ENCODE data around the gene ANTXR1. TPM values are rescaled to one million over a fixed set of nuclear protein-coding genes. Genes with fewer than 3 reads are reported as not detected.
"Not testable (repeated sequence)": the region's sequence is repeated elsewhere in the genome, so short reads cannot be mapped to it uniquely, and the experiment has no call there.

Gene ANTXR1
- total and polyA plus RNA-seq, 2 experiments from 2014 or later: 29.1 to 34.7 TPM

DNA sequence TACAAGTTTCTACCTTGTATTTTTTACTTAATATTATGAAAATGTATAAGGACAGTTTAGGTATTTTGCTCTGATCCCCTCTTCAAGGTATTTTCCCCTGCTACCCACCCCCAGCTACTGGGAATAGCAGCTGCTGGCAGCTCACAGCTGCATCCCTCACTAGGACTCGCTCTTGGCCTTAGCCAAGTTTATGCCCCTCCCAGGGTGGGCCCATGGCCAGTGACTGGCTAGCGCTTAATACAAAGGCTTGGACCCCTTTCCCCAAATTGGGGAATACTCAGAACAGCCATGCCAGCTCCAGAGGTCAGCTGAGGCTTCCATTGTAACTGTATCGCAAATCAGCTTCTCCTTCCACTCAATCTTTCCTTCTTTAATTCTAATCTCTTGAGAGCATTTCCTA, 242.8 kb downstream of the ANTXR1 start:
- H3K4me3 ChIP-seq: no peak overlapping the region
- no peak for TF ChIP-seq EZH2 (IDR thresholded peaks at IDR 0.05; ENCODE audit: borderline replicate concordance)
- TF ChIP-seq, protein P1, sequence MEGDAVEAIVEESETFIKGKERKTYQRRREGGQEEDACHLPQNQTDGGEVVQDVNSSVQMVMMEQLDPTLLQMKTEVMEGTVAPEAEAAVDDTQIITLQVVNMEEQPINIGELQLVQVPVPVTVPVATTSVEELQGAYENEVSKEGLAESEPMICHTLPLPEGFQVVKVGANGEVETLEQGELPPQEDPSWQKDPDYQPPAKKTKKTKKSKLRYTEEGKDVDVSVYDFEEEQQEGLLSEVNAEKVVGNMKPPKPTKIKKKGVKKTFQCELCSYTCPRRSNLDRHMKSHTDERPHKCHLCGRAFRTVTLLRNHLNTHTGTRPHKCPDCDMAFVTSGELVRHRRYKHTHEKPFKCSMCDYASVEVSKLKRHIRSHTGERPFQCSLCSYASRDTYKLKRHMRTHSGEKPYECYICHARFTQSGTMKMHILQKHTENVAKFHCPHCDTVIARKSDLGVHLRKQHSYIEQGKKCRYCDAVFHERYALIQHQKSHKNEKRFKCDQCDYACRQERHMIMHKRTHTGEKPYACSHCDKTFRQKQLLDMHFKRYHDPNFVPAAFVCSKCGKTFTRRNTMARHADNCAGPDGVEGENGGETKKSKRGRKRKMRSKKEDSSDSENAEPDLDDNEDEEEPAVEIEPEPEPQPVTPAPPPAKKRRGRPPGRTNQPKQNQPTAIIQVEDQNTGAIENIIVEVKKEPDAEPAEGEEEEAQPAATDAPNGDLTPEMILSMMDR (IDR thresholded peaks at IDR 0.05; ENCODE audit: poor library complexity): no peak
- TF ChIP-seq EZH2phosphoT487 (IDR thresholded peaks at IDR 0.05; ENCODE audit: low read depth, severe bottlenecking, unreplicated experiment): no peak

DNA sequence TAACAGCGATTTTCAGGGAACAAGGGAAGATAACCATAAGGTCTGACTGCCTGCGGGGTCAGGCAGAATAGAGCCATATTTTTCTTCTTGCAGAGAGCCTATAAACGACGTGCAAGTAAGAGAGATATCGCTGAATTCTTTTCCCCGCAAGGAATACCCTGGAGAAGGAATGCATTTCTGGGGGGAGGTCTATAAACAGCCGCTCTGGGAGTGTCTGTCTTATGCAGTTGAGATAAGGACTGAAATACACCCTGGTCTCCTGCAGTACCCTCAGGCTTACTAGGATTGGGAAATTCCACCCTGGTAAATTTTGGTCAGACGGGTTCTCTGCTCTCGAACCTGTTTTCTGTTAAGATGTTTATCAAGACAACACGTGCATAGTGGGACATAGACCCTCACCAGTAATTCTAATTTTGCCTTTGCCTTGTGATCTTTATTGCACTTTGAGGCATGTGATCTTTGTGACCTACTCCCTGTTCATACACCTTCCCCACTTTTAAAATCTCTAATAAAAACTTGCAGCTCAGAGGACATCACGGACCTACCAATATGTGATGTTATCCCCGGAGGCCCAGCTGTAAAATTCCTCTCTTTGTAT, 247.1 kb downstream of the ANTXR1 start:
- H2AFZ ChIP-seq; H3K4me1 ChIP-seq (ENCODE audit: insufficient read depth); H3K27me3 ChIP-seq; H3K9me3 ChIP-seq (ENCODE audit: low read depth); H4K20me1 ChIP-seq (ENCODE audit: insufficient read depth, poor library complexity, severe bottlenecking); DNase-seq (ENCODE audit: low spot score); H3K9me2 ChIP-seq (replicated peaks; ENCODE audit: insufficient read depth); H3K36me3 ChIP-seq (replicated peaks; ENCODE audit: insufficient read depth, low read depth); H3K27ac ChIP-seq; H3K79me2 ChIP-seq; H3K4me2 ChIP-seq; H3K4me3 ChIP-seq: not testable (repeated sequence)
- 87% methylated on average over 12 of the region's 12 CpGs for WGBS (ENCODE audit: low lambda C conversion rate, missing lambda C conversion rate)

More for the DNA sequence above, 242.8 kb downstream of the ANTXR1 start:
- Histone ChIP-seq H3K9me2 (replicated peaks; ENCODE audit: insufficient read depth) (no peaks in the 10 kb centered on the region), H3K9me3 (ENCODE audit: low read depth) (no peaks in the 10 kb centered on the region), H3K36me3 (replicated peaks; ENCODE audit: insufficient read depth, low read depth) (no peaks in the 10 kb centered on the region), H3K4me2 (no peak overlapping the region), H3K27ac (no peak overlapping the region), H3K4me1 (ENCODE audit: insufficient read depth) (peaks cover 12% of the 10 kb centered on the region), H2AFZ (no peak overlapping the region), H4K20me1 (ENCODE audit: insufficient read depth, poor library complexity, severe bottlenecking) (no peaks in the 10 kb centered on the region), H3K79me2 (no peaks in the 10 kb centered on the region), H3K27me3 (no peaks in the 10 kb centered on the region)
- no peak for DNase-seq (ENCODE audit: low spot score)
- 93% methylated on average over 3 of the region's 3 CpGs for WGBS (ENCODE audit: low lambda C conversion rate, missing lambda C conversion rate)

DNA sequence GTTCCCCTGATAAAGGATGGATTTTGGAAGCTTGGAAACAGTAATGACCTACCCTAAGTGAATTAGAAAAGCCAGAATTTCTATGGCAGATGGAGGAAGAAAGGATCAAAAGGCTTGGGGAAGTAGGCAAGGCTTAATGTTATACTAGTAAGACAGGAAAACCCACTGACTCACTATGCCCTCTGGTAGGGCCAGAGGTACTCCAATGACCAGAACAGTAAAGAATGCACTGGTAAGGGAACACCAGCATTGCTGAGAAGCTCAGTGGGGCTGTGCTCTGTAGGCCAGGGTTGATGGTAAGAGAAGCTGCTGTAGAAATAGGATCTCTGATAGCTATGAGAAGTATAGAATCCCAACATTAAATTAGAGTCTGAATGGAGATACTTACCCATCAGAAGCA, 247.7 kb downstream of the ANTXR1 start:
- Histone ChIP-seq H3K79me2 (no peaks in the 10 kb centered on the region), H3K36me3 (replicated peaks; ENCODE audit: insufficient read depth, low read depth) (no peaks in the 10 kb centered on the region), H3K27me3 (no peaks in the 10 kb centered on the region), H2AFZ (no peak overlapping the region), H3K9me3 (ENCODE audit: low read depth) (no peaks in the 10 kb centered on the region), H3K27ac (no peak overlapping the region), H4K20me1 (ENCODE audit: insufficient read depth, poor library complexity, severe bottlenecking) (no peaks in the 10 kb centered on the region), H3K4me1 (ENCODE audit: insufficient read depth) (no peaks in the 10 kb centered on the region), H3K4me2 (no peak overlapping the region), H3K9me2 (replicated peaks; ENCODE audit: insufficient read depth) (no peaks in the 10 kb centered on the region), H3K4me3 (no peak overlapping the region)
- DNase-seq (ENCODE audit: low spot score): no peak
- TF ChIP-seq EZH2 (IDR thresholded peaks at IDR 0.05; ENCODE audit: borderline replicate concordance): no peak
- TF ChIP-seq, protein P1 (IDR thresholded peaks at IDR 0.05; ENCODE audit: poor library complexity): no peak

DNA sequence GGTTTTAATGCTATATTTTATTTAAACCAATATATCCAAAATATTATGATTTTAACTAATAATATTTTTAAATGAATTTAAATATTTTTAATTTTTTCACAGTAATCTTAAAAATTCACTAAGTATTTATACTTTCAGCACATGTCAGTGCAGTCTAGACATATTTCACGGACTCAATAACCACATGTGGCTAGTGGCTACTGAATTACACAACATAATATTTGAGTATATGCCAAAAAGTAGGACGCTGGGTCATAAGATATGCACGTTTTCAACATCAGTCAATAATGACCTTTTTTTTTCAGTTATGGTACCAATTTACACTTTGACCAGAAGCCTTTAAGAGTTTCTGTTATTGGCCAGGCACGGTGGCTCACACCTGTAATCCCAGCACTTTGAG, 256.4 kb downstream of the ANTXR1 start:
- Histone ChIP-seq H3K4me1 (ENCODE audit: insufficient read depth) (no peaks in the 10 kb centered on the region), H4K20me1 (ENCODE audit: insufficient read depth, poor library complexity, severe bottlenecking) (no peaks in the 10 kb centered on the region), H3K27me3 (peaks cover 6% of the 10 kb centered on the region), H3K4me2 (no peak overlapping the region), H3K9me3 (ENCODE audit: low read depth) (no peaks in the 10 kb centered on the region), H3K9me2 (replicated peaks; ENCODE audit: insufficient read depth) (no peaks in the 10 kb centered on the region), H3K4me3 (no peak overlapping the region), H3K36me3 (replicated peaks; ENCODE audit: insufficient read depth, low read depth) (no peaks in the 10 kb centered on the region), H3K79me2 (no peaks in the 10 kb centered on the region), H3K27ac (no peak overlapping the region), H2AFZ (no peak overlapping the region)
- TF ChIP-seq, protein P1 (IDR thresholded peaks at IDR 0.05; ENCODE audit: poor library complexity): no peak
- TF ChIP-seq EZH2 (IDR thresholded peaks at IDR 0.05; ENCODE audit: borderline replicate concordance): no peak
- no peak for TF ChIP-seq EZH2phosphoT487 (IDR thresholded peaks at IDR 0.05; ENCODE audit: low read depth, severe bottlenecking, unreplicated experiment)
- 86% methylated on average over 4 of the region's 4 CpGs for WGBS (ENCODE audit: low lambda C conversion rate, missing lambda C conversion rate)
- DNase-seq (ENCODE audit: low spot score): no peak

Data from hepatocyte (in vitro differentiated cells).